ENCODE data around the gene PRX. TPM values are rescaled to one million over a fixed set of nuclear protein-coding genes. Genes with fewer than 3 reads are reported as not detected.

Gene PRX
- total RNA-seq, 1 experiment from 2014 or later: 2.5 TPM

GRCh38 chr19:40400559-40400958, 12.6 kb downstream of the PRX start:
- intact Hi-C loops (cut with micrococcal nuclease; ENCODE audit: unreplicated experiment): no loop called here
- CTCF ChIA-PET: interaction anchor here (0.6 kb wide), 1 partner anchor 119 kb away, joined by 14 read pairs; no protein-coding TSS in a partner anchor
- no peaks in the 10 kb centered on the region for H3K27me3 ChIP-seq (replicated peaks; ENCODE audit: insufficient read depth, low read depth, low read length, poor library complexity)
- TF ChIP-seq CTCF (conservative IDR thresholded peaks at IDR 0.05; ENCODE audit: low read depth, low read length) (no peak), EZH2 (IDR thresholded peaks at IDR 0.05; ENCODE audit: borderline replicate concordance, low read depth, low read length, poor library complexity, severe bottlenecking) (no peak)
- POLR2A ChIA-PET (ENCODE audit: low non-redundant PET): no interaction called here
- no peak for DNase-seq (ENCODE audit: low spot score)
- no peak overlapping the region for H3K4me3 ChIP-seq (ENCODE audit: low read depth, low read length, poor library complexity, severe bottlenecking)
- H3K36me3 ChIP-seq (ENCODE audit: insufficient read depth, low read length, poor library complexity, severe bottlenecking): no peaks in the 10 kb centered on the region
- H3K27ac ChIP-seq (ENCODE audit: low read depth, low read length, poor library complexity, severe bottlenecking): no peak overlapping the region
- BruUV-seq (replicated peaks): no TSS peak
- H3K9me3 ChIP-seq (ENCODE audit: low read depth, low read length, poor library complexity, severe bottlenecking): no peaks in the 10 kb centered on the region
- no peaks in the 10 kb centered on the region for H3K4me1 ChIP-seq (ENCODE audit: insufficient read depth, low read length, poor library complexity, severe bottlenecking)

GRCh38 chr19:40398417-40399131, 14.6 kb downstream of the PRX start:
- ChIA-PET POLR2A (ENCODE audit: low non-redundant PET) (no interaction called here), CTCF (no interaction called here)
- Histone ChIP-seq H3K4me1 (ENCODE audit: insufficient read depth, low read length, poor library complexity, severe bottlenecking) (no peaks in the 10 kb centered on the region), H3K9me3 (ENCODE audit: low read depth, low read length, poor library complexity, severe bottlenecking) (no peaks in the 10 kb centered on the region), H3K27ac (ENCODE audit: low read depth, low read length, poor library complexity, severe bottlenecking) (no peak overlapping the region), H3K36me3 (ENCODE audit: insufficient read depth, low read length, poor library complexity, severe bottlenecking) (no peaks in the 10 kb centered on the region), H3K27me3 (replicated peaks; ENCODE audit: insufficient read depth, low read depth, low read length, poor library complexity) (no peaks in the 10 kb centered on the region), H3K4me3 (ENCODE audit: low read depth, low read length, poor library complexity, severe bottlenecking) (no peak overlapping the region)
- intact Hi-C loops (cut with micrococcal nuclease; ENCODE audit: unreplicated experiment): no loop called here
- no peak for TF ChIP-seq CTCF (conservative IDR thresholded peaks at IDR 0.05; ENCODE audit: low read depth, low read length)
- TF ChIP-seq EZH2 (IDR thresholded peaks at IDR 0.05; ENCODE audit: borderline replicate concordance, low read depth, low read length, poor library complexity, severe bottlenecking): no peak
- no TSS peak for BruUV-seq (replicated peaks)
- no peak for DNase-seq (ENCODE audit: low spot score)

- no TSS peak for BruUV-seq (replicated peaks)
- ChIA-PET CTCF (no interaction called here), POLR2A (ENCODE audit: low non-redundant PET) (no interaction called here)
- no peak overlapping the region for H3K4me3 ChIP-seq (ENCODE audit: low read depth, low read length, poor library complexity, severe bottlenecking)
- no peaks in the 10 kb centered on the region for H3K9me3 ChIP-seq (ENCODE audit: low read depth, low read length, poor library complexity, severe bottlenecking)
- H3K36me3 ChIP-seq (ENCODE audit: insufficient read depth, low read length, poor library complexity, severe bottlenecking): no peaks in the 10 kb centered on the region
- H3K27me3 ChIP-seq (replicated peaks; ENCODE audit: insufficient read depth, low read depth, low read length, poor library complexity): no peaks in the 10 kb centered on the region
- no peak overlapping the region for H3K27ac ChIP-seq (ENCODE audit: low read depth, low read length, poor library complexity, severe bottlenecking)
- intact Hi-C loops (cut with micrococcal nuclease; ENCODE audit: unreplicated experiment): no loop called here
- DNase-seq (ENCODE audit: low spot score): no peak
- TF ChIP-seq CTCF (conservative IDR thresholded peaks at IDR 0.05; ENCODE audit: low read depth, low read length): no peak
- TF ChIP-seq EZH2 (IDR thresholded peaks at IDR 0.05; ENCODE audit: borderline replicate concordance, low read depth, low read length, poor library complexity, severe bottlenecking): no peak
- H3K4me1 ChIP-seq (ENCODE audit: insufficient read depth, low read length, poor library complexity, severe bottlenecking): no peaks in the 10 kb centered on the region
Observed at GRCh38 chr19:40397568-40397906, 15.6 kb downstream of the PRX start.
